ENCODE data around the gene CGB2.

Gene CGB2

DNA sequence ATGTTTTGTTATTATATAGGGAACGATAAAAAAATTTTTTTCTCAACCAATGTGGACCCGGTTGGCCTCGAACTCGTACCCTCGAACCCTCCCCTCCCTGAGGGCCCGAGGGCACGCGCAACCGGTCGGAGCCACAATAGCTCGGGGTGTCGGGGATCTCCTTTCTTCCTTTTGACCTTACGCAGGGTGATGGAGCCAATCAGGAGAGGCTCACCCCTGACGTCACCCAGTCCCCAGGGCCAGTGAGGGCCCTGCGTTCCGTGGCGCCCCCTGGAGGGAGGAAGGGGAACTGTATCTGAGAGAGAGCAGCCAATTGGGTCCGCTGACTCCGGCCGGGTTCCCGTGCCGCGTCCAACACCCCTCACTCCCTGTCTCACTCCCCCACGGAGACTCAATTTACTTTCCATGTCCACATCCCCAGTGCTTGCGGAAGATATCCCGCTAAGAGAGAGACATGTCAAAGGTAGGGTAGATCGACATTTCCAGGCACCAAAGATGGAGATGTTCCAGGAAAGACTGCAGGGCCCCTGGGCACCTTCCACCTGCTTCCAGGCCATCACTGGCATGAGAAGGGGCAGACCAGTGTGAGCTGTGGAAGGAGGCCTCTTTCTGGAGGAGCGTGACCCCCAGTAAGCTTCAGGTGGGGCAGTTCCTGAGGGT lies at the start of gene CGB2:
Gene CGB2, plus strand, starts transcription at position 249 of the 660 bp plus-strand sequence. Its CDS starts 206 bp downstream, at position 455.
- peak; percentile 60 for DNase-seq

DNA sequence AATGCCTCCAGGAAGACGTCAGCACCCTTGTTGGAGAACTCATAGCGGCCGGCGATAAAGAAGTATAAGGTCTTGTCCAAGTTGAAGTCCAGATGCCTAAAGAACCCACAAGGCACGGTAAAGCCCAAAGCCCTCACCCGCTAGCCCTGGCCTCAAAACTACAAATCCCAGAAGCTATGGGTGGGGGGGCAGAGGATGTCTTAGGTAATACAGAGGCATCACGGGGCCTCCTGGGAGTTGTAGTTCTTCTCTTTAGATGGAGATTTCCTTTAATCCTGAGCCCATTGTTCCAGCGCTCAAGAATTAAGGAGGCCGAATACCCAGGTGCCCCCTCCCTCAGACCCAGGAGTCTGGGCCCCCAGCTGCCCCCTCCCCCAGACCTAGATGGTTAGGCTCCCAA lies 49.4 kb upstream of the CGB2 start:
- DNase-seq = no peak

DNA sequence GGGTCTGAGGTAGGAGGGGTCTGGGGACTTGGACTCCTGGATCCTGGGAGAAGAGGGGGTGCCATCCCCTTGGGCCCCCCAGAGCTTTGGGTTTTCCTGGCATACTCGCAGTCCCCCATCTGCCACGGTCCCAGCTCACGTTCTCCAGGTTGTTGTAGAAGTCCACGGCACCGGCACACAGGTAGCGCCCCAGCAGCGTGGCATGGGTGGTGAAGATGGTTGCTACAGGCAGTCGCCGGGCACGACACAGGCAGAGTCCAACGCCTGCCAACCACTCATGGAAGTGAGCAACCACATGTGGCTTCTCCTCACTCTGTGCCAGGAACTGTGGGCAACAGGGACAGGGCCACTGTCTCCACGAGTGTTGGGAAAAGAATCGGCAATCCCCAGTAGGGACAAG lies 46.0 kb upstream of the CGB2 start:
- no peak for DNase-seq

DNA sequence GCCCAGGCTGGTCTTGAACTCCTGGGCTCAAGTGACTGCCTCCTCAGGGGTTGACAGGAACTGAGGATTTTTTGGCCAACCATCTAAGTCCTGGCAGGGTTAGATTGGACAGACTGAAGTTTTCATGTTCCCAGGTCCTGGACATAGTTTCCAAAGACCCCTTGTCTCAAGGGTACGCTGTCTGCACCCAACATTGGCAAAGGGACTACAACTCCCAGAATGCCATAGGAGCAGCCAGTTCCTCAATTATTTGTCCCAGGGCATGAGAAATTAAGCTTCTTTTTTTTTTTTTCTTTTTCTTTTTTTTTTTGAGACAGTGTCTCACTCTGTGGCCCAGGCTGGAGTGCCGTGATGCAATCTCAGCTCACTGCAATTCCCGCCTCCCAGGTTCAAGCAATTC lies 45.5 kb upstream of the CGB2 start:
- DNase-seq = no peak

DNA sequence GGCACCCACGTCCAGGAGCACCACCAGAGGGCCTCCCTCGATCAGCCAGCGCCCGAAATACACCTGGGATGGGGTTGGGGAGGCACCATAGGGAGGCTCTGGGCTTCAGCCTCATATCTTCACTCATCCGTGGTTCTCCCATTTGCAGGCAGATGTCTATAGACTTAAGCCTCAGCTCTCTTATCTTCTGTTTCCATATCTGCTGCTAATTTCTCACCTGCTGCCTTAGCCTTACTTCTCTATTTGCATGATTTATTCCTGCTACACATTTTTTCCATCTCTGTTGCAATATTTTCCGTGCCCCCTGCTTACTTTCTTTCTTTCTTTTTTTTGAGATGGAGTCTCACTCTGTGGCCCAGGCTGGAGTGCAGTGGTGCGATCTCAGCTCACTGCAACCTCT lies 44.4 kb upstream of the CGB2 start:
- no peak for DNase-seq

DNA sequence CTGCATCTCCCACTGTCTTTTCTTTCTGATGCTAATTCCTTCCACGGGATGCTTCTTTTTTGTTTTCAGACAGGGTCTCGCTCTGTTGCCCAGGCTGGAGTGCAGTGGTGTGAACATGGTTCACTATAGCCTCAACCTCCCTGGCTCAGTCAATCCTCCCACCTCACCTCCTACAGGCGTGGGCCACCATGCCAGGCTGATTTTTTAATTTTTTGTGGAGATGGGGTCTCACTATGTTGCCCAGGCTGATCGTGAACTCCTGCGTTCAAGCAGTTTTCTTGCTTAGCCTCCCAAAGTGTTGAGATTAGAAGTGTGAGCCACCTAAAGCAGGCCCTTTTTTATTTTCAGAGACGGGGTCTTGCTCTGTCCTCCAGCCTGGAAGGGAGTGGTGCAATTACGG lies 43.4 kb upstream of the CGB2 start:
- no peak for DNase-seq

DNA sequence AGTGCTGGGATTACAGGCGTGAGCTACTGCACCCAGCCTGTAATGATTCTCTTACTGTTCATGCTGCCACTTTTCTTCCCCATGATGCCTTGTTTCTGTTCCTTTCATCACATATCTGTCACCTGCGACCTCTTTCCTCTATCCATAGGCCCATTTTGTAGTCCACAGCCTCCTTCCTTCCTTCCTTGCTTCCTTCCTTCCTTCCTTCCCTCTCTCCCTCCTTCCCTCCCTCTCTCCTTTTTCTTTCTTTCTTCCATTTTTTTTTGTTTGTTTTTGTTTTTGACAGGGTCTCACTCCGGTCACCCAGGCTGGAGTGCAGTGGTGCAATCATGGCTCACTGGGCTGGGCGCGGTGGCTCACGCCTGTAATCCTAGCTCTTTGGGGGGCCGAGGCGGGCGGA lies 42.8 kb upstream of the CGB2 start:
- no peak for DNase-seq

DNA sequence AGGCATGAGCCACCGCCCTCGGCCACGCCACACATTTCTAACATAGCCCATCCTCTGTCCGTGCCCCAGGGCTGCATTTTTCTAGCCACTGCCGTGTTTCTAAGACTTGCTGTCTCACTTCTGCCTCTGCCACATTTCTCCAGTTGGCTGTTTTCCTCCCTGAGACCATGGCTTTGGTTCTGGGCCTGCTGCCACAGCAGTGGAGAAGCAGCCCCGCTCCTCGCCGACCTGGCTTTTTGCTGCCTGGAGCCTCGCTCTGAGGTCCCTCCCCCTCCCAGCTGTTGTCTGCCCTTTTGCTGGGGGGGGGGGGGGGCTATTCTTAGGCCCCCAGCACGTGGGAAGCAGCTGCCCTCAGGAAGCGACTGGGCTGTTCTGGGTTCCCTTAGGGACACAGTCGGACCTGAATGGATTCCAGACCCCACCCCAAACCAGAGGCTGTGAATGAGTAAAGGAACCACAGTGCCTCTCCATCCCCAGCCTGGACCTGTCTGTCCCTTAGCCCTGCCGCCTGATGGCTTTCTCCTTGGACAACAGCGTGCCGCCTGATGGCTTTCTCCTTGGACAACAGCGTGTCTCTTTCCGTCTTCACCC lies 41.9 kb upstream of the CGB2 start:
- no peak for DNase-seq

DNA sequence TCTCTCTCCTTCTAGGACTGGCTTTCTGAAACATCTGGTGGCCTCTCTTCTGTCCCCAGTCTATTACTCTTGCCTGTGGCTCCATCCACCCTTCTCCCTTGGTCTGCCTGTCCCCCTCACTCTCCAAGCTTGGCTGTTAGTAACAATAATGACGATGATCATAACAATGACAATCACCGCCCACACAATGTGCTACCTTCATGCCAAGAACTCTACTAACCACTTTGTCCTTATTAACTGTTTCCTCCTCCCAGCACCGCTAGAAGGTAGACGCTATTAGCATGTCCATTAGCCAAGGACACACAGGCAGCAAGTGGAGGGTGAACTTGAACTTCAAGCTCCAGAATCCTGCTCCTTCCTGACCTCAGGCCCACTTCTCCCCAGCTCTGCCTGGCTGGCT lies 41.3 kb upstream of the CGB2 start:
- no peak for DNase-seq

DNA sequence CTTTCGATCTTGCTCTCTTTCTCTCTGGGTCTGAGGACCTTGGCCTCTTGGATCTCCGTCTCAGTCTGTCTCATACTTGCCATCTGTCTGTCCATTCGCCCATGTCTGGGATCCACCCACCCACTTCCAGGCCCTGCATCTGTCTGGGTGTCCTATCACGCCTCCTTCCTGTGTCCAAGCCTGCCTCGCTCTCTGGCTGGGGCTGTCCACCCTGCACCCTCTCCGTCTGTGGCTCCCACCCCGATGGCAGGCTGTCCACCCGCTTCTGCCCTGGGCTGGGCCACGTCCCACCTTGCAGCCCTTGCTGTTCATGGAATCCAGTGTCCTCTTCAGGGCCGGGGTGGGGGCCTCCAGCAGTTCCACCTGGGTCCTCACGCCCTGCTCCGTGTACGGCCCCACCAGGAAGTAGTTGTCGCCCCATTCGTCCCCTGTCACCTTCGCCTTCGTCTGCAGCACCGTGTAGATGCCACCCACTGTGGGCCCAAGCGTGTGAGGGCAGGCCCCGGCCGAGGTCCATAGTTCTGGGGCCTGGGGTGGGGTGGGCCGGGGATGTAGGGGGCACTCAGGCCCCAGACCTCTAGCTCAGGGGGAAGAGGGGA lies 40.6 kb upstream of the CGB2 start:
- no peak for DNase-seq

DNA sequence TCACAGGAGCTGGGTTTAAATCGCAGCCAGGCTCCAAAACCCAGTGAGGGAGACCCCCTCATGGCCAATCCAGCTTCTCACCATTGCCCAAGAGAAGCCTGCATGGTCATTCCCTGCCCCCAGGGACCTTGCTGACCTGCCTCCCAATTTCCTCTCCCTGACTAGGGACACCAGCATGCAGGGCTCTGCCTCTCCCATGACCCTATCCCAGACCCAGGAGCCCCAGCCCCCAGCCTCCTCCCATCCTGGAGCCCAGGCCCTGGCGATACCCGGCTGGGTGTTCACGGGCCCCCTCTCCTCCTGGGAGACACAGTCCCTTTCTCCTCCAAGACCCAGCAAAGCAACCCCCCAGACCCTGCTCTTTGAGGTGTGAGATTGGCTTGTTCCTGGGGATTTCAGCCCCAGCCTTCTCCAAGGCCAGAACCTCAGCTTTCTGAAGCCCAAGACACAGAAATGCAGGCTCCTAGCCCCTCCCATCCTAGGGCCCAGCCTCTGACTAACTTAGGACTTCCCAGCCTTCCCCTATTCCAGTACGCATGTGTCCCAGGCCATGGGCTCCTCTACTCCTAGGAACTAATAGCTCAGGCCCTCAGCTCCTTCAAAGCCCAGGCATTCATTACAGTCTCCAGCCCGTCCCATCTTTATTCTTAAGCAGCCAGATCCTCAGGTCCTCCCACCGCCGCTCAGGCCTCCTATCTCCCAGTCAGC lies 39.7 kb upstream of the CGB2 start:
- no peak for DNase-seq

DNA sequence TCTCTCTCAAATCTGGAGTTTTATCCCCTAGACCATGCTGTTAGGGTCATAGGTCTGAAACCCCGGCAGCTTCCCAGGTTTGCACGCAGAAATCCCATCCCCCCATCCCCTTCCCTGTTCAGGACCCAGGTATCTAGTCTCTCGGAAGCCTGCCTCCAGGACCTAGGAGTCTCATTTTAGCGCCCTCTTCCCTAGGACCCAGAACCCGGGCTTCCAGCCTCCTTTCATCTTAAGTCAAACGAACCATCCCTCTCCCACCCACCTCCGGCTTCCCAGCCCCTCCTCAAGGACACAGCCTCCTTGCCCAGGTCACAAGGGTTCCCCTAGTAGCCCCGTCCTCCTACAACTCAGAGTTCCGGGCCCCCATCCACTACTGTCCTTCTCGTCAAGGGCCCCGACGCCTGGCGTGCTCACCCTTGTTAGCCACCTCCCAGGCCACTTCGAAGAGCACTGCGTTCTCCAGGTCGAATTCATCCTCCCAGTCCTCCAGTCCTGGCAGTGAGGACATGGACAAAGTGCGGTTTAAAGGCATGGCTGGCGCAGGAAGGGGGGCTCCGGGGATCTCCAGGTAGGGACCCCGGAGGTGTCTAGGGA lies 39.0 kb upstream of the CGB2 start:
- DNase-seq = no peak

DNA sequence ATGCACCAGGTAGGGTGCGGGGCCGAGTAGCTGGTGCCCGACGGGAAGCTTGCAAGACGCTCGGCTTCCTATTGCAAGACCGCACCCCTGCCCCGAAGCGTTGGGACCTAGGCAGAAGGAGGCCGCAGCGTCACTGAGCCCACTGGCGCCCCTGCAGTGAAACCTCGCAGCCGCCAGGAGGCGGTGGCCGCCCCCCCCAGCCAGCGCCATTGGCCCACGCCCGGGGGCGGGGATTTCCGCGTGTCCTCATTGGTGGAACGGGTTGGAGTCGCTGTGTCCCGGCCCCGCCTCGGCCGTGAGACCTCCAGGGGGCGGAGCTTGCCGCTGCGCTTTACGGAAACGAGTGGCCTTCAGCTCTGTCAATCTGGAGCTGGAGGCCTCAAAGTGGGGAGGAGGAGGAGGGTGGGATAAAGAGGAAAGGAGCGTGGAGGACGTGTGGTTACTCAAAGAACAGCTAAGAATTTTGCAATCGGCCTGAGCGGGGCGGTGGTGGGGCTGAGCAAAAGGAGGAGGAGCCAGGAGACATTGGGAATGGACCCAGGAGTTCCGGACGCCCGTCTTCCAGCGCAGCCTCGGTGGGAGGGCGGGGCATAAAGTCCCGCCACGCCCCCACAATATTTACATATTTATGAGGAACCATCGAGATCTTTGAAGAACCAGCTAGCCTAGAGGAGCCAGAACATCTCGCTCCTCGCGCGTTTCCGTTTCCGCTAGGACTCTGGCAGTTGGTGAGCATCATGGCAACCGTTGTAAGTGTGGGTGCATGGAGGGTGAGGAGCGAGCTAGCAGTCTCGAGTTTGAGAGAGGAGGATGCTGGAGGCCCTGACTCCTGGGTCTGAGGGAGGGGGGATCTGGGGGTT lies 38.3 kb upstream of the CGB2 start, which contains the start of the genes GYS1 and RUVBL2:
Gene GYS1, minus strand, starts transcription at position 135 of the 860 bp plus-strand sequence. CDS start 197 bp downstream, outside the sequence.
Gene RUVBL2, plus strand, starts transcription at position 713 of the 860 bp plus-strand sequence. Its CDS starts 25 bp downstream, at position 738.
- DNase-seq = peak; percentile 99

DNA sequence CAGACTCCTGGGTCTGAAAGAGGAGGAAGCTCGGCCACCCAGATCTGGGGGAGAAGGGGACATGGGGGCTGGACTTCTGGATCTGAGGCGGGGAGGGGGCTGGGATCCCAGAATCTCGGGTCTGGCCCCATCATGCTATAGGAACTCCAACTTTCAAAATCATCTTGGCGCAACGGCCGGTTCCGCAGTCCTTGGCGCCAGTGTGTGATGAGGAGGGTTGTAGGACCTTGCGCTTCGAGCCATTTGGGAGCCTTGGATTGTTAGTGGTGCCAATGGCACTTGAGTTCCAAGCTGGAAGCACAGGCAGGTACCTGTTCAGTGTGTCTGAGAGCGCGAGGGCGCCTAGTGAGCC lies 37.7 kb upstream of the CGB2 start:
- DNase-seq = no peak

DNA sequence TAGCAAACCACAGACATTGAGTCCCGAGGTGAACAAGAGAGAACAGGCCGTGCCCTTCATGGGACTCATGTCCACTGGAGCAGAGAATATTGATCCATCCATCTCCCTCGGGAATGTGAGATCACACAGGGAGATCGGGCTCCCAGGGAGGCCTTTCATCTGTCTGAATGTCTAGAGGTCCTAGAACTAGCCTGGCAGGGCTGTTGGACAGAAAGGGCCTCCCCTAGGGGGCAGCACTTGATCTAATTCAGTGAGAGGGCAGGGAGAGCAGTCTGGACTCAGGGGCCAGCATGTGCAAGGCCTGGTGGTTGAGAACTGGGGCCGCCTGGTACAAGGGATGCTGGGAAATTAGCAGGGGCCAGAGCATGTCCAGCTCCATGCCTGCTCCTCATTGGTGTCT lies 33.7 kb upstream of the CGB2 start:
- DNase-seq = peak; percentile 51

DNA sequence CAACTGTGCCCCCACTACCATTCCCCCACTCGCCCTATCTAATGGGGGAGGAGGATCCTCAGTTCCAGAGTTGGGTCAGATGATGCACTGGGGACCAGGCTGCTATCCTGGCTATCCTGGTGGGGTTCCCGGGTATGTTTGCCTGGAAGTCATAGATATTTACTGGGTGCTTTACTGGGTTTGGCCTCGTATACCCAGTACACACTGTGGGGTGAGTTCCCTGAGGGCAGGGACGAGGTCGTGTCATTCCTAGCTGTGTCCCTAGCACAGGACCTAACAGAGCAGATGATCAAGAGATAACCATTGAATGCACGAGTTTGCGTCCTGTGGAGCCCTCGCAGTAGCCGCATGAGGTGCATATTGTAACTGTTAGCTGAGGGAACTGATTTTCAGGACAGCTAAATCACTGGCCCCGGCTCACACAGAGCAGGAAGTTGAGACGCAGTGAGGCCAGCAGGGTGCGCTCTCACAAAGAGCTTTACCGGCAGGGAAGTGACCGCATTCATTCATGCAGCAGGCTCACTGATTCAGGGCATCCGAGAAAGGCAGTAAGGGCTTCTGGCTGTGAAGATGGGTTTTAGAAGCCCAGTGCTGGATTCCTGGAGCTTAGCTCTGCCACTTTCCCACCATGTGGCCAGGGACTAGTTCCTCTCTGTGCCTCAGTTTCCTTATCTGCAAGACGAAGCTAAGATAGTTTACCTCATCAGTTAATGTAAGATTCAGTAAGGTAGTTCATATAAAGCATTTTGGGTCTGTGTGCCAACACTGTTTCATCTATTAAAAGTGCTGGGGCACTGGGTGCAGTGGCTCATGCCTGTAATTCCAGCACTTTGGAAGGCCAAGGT lies 32.0 kb upstream of the CGB2 start:
- DNase-seq = peak; percentile 78

DNA sequence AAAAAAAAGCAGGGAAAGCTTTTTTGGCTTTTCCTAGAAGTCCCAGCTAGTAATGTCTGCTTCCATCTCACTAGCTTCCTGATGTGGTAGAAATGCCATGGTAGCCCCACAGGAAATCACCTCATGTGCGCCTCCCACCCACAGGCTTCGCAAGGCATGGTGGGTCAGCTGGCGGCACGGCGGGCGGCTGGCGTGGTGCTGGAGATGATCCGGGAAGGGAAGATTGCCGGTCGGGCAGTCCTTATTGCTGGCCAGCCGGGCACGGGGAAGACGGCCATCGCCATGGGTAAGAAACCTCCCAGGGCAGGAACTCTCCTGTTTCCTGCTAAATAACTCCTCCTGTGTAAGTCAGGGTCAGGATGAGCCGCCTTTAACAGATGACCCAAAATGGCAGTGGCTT lies 27.6 kb upstream of the CGB2 start:
- DNase-seq = no peak

DNA sequence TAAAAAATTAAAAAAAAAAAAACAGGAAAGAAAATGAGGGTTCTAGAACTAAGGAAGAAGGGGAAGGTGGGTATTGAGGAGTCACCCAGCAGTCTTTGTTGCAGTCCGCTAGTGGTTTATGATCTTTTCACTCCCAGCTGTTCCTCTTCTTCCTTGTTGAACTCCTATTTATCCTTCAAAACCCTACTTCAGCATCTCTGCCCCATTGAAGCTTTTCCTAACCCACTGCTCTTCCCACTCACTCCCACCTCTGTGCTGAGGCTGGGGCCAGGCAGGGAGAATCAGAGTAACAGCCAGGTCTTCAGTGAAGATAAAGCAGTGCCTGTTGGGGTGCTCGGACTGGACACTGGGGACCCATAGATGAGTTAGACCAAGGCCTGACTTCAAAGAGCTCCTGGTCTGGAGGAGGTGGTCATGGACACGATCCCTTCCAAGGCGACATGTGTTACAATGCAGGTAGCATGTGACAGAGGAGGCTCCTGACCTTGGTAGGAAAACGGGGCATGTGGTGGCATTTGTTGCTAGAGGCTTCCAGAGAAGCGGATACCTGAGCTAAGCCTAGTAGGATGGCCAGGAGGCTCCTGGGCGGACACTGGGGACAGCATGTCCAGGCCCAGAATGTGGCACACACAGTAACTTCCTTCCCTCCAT lies 26.6 kb upstream of the CGB2 start:
- DNase-seq = no peak

DNA sequence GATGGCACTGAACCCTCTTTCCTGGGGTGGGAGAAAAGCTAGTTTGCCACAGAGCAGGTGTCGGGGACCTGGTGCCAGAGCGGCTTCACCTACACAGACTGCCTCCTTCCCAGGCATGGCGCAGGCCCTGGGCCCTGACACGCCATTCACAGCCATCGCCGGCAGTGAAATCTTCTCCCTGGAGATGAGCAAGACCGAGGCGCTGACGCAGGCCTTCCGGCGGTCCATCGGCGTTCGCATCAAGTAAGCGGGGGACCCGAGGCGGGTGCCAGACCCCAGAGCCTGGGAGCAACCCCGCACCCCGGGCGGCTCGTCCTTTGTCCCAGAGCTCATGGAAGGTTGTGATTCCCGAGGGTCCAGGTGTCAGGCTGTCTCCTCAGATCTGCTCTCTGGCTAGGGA lies 24.8 kb upstream of the CGB2 start:
- no peak for DNase-seq

DNA sequence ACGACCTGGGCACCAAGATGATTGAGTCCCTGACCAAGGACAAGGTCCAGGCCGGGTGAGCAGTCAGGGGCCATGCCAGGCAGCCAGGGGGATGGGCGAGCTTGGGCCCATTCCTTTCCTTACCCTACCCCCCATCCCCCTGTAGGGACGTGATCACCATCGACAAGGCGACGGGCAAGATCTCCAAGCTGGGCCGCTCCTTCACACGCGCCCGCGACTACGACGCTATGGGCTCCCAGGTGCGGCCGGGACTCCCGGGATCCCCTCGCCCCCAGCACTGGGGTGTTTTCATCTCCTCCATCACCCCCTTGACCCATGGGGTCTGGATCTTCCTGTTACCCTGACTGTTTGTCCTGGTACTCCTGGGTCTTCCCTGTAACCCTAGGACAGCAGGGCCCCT lies 21.9 kb upstream of the CGB2 start:
- no peak for DNase-seq

DNA sequence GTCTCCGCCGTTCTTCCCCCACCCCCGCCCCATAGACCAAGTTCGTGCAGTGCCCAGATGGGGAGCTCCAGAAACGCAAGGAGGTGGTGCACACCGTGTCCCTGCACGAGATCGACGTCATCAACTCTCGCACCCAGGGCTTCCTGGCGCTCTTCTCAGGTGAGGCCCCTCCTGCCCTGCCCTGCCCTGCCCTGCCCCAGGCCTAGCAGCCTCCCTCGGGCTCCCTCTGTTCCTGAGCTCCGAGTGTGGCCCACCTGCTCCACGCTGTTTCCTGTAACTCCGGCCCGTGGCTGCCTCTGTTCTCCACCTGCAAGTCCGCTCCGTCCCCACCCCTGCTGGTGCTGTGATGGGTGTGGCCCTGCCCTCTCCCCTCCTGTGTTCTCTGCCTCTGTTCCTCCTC lies 21.2 kb upstream of the CGB2 start:
- no peak for DNase-seq

All from CD4-positive, alpha-beta T cell treated with Interleukin-10 for 1 hour (primary cell).